Suprapubic skin (tissue), 4 donors: ENCODE data around the gene ARHGAP12.

ENCODE experiments used
- CTCF ChIP-seq, 2 donors: fragments of 200-600 bp in 1 of 2; fragments of 450-650 bp in 1 of 2; sonication (generic) in 1 of 2; IDR thresholded peaks; one replicate each; pipeline ENCODE4 v1.5.1; 2016 to 2019; ENCODE audit warnings: antibody characterized with exemption in 2 of 2, mild to moderate bottlenecking in 1 of 2, moderate library complexity in 1 of 2
- EP300 ChIP-seq: sonication (generic); formaldehyde crosslinking; IDR thresholded peaks from one replicate; pipeline ENCODE4 v1.6.1; 2017; ENCODE audit warnings: antibody characterized with exemption
- POLR2A ChIP-seq, 2 donors: fragments of 450-650 bp; IDR thresholded peaks; one replicate each; pipeline ENCODE4 v1.6.1; 2017; ENCODE audit warnings: antibody characterized with exemption in 2 of 2, mild to moderate bottlenecking in 2 of 2, moderate library complexity in 2 of 2
- POLR2AphosphoS5 ChIP-seq, 3 donors: sonication (generic); formaldehyde crosslinking; IDR thresholded peaks; one replicate each; pipeline ENCODE4 v1.6.1; 2017; ENCODE audit warnings: antibody characterized with exemption in 3 of 3

- TF ChIP-seq CTCF (IDR thresholded peaks at IDR 0.05) (no peak), POLR2A (IDR thresholded peaks at IDR 0.05) (no peak), EP300 (no peak), POLR2AphosphoS5 (IDR thresholded peaks at IDR 0.05) (no peak)
These were observed 54.9 kb downstream of the ARHGAP12 start for GRCh38 chr10:31873724-31874123.
